Measurements from ENCODE around the gene CCL23. TPM values are rescaled to one million over a fixed set of nuclear protein-coding genes. Genes with fewer than 3 reads are reported as not detected.

CCL23 gene
- total and polyA plus RNA-seq, 4 donors = 1.9 to 24.4 (median 6.3) TPM

DNA sequence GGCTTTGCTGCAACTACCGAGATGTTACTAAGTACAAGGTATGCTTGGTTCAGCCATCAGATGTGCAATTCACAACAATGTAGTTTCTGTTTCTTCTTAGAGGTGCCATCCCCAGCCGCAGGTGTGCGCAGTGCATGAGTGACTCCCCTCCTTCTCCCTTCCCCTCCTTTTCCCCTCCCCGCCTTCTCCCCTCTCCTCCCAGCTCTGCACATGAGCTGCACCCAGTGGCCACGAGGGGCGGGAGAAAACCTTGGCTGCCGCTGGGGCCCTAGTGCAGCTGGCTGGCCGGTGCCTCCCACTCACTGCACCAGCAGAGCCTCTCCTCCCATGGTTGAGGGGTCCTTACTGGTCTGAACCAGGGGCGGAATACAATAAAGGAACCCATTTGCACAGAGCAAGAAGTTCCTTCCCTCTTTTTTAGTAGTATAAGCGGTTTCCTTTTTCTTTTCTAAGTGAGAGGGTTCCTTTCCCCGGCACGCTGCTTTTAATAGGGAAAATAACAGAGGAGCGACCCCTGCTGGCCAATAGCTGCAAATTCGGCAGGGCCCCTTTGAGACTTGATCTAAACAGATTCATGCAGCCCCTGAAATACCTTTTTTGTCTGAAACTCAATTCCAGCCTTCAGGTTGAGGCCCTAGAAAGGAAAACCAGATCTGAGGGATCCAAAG is 8.6 kb downstream of the CCL23 start:
- no peak overlapping the region for H3K4me3 ChIP-seq (ENCODE audit: low read depth in 1 of 3, low read length in 3 of 3)
- WGBS = 91% methylated on average over 14 of the region's 14 CpGs
- H3K36me3 ChIP-seq (ENCODE audit: control insufficient read depth in 4 of 4, insufficient read depth in 3 of 4, low read depth in 1 of 4, low read length in 3 of 4) = peaks cover 0 to 14% (median 8%) of the 10 kb centered on the region in 4 donors
- TF ChIP-seq, protein P1, sequence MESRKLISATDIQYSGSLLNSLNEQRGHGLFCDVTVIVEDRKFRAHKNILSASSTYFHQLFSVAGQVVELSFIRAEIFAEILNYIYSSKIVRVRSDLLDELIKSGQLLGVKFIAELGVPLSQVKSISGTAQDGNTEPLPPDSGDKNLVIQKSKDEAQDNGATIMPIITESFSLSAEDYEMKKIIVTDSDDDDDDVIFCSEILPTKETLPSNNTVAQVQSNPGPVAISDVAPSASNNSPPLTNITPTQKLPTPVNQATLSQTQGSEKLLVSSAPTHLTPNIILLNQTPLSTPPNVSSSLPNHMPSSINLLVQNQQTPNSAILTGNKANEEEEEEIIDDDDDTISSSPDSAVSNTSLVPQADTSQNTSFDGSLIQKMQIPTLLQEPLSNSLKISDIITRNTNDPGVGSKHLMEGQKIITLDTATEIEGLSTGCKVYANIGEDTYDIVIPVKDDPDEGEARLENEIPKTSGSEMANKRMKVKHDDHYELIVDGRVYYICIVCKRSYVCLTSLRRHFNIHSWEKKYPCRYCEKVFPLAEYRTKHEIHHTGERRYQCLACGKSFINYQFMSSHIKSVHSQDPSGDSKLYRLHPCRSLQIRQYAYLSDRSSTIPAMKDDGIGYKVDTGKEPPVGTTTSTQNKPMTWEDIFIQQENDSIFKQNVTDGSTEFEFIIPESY (IDR thresholded peaks at IDR 0.05) = no peak
- TF ChIP-seq HNF4G (IDR thresholded peaks at IDR 0.05) = no peak
- TF ChIP-seq RXRA (IDR thresholded peaks at IDR 0.05) = no peak
- no peak for TF ChIP-seq FOXA2 (IDR thresholded peaks at IDR 0.05)
- no peak for TF ChIP-seq SP1 (IDR thresholded peaks at IDR 0.05)
- TF ChIP-seq EGR1 (IDR thresholded peaks at IDR 0.05; ENCODE audit: low read depth in 2 of 2) = no peak
- no peak for TF ChIP-seq JUND (IDR thresholded peaks at IDR 0.05)
- TF ChIP-seq RAD21 (IDR thresholded peaks at IDR 0.05) = peak; percentile 59 to 72
- TF ChIP-seq TAF1 (conservative IDR thresholded peaks at IDR 0.05) = no peak
- TF ChIP-seq, protein P2, sequence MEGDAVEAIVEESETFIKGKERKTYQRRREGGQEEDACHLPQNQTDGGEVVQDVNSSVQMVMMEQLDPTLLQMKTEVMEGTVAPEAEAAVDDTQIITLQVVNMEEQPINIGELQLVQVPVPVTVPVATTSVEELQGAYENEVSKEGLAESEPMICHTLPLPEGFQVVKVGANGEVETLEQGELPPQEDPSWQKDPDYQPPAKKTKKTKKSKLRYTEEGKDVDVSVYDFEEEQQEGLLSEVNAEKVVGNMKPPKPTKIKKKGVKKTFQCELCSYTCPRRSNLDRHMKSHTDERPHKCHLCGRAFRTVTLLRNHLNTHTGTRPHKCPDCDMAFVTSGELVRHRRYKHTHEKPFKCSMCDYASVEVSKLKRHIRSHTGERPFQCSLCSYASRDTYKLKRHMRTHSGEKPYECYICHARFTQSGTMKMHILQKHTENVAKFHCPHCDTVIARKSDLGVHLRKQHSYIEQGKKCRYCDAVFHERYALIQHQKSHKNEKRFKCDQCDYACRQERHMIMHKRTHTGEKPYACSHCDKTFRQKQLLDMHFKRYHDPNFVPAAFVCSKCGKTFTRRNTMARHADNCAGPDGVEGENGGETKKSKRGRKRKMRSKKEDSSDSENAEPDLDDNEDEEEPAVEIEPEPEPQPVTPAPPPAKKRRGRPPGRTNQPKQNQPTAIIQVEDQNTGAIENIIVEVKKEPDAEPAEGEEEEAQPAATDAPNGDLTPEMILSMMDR (IDR thresholded peaks at IDR 0.05; ENCODE audit: low read depth, low read length, missing input control) = peak; percentile 46
- no peak overlapping the region for H3K9ac ChIP-seq (ENCODE audit: low read depth in 1 of 2, low read length in 2 of 2)
- H3K9me3 ChIP-seq (ENCODE audit: control insufficient read depth in 4 of 4, low read length in 3 of 4) = peaks cover 0 to 4% (median 0%) of the 10 kb centered on the region in 4 donors
- H3K4me1 ChIP-seq (ENCODE audit: control insufficient read depth in 4 of 4, insufficient read depth in 4 of 4, low read length in 3 of 4) = peaks cover 6 to 19% (median 12%) of the 10 kb centered on the region in 4 donors
- peak; percentile 33 for DNase-seq (ENCODE audit: low spot score)
- no peak overlapping the region for H3K27ac ChIP-seq (ENCODE audit: low read depth in 1 of 2, low read length in 2 of 2)
- no peaks in the 10 kb centered on the region for H3K27me3 ChIP-seq (ENCODE audit: control insufficient read depth in 4 of 4, insufficient read depth in 4 of 4, low read length in 3 of 4)

DNA sequence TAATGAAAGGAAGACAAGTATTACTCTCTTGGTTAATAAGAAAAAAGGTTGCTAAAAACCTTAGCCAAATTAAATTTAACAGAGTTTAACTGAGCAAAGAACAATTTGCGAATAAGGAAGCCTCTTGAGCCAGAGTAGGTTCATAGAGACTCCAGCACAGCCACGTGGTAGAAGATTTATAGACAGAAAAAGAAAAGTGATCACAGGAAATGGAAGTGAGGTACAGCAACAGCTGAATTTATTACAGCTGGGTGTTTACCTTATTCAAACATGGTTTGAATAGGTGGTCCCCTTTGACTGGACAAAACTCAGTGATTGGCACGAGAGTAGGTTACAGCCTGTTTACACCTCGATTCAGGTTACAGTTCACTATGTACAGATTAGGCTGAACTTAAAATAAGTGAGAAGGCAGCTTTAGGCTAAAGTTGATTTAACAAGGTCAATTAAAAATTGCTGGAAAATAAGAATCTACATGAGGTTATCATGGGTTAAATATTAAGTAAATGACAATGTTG is 13.1 kb downstream of the CCL23 start:
- no peaks in the 10 kb centered on the region for H3K27me3 ChIP-seq (ENCODE audit: control insufficient read depth in 4 of 4, insufficient read depth in 4 of 4, low read length in 3 of 4)
- H3K4me1 ChIP-seq (ENCODE audit: control insufficient read depth in 4 of 4, insufficient read depth in 4 of 4, low read length in 3 of 4) = peaks cover 7 to 50% (median 34%) of the 10 kb centered on the region in 4 donors
- H3K27ac ChIP-seq (ENCODE audit: low read depth in 1 of 2, low read length in 2 of 2) = peak overlapping the region; percentile 20 to 49
- TF ChIP-seq RXRA (IDR thresholded peaks at IDR 0.05) = peak in 1 of 2 donors; percentile 26
- TF ChIP-seq, protein P3, sequence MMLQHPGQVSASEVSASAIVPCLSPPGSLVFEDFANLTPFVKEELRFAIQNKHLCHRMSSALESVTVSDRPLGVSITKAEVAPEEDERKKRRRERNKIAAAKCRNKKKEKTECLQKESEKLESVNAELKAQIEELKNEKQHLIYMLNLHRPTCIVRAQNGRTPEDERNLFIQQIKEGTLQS (IDR thresholded peaks at IDR 0.05) = no peak
- TF ChIP-seq EGR1 (IDR thresholded peaks at IDR 0.05; ENCODE audit: low read depth in 2 of 2) = no peak
- TF ChIP-seq JUND (IDR thresholded peaks at IDR 0.05) = no peak
- no peak for TF ChIP-seq TAF1 (conservative IDR thresholded peaks at IDR 0.05)
- TF ChIP-seq RAD21 (IDR thresholded peaks at IDR 0.05) = peak in 1 of 2 donors; percentile 44
- peak; percentile 35 for TF ChIP-seq FOXA2 (IDR thresholded peaks at IDR 0.05)
- TF ChIP-seq, protein P4, sequence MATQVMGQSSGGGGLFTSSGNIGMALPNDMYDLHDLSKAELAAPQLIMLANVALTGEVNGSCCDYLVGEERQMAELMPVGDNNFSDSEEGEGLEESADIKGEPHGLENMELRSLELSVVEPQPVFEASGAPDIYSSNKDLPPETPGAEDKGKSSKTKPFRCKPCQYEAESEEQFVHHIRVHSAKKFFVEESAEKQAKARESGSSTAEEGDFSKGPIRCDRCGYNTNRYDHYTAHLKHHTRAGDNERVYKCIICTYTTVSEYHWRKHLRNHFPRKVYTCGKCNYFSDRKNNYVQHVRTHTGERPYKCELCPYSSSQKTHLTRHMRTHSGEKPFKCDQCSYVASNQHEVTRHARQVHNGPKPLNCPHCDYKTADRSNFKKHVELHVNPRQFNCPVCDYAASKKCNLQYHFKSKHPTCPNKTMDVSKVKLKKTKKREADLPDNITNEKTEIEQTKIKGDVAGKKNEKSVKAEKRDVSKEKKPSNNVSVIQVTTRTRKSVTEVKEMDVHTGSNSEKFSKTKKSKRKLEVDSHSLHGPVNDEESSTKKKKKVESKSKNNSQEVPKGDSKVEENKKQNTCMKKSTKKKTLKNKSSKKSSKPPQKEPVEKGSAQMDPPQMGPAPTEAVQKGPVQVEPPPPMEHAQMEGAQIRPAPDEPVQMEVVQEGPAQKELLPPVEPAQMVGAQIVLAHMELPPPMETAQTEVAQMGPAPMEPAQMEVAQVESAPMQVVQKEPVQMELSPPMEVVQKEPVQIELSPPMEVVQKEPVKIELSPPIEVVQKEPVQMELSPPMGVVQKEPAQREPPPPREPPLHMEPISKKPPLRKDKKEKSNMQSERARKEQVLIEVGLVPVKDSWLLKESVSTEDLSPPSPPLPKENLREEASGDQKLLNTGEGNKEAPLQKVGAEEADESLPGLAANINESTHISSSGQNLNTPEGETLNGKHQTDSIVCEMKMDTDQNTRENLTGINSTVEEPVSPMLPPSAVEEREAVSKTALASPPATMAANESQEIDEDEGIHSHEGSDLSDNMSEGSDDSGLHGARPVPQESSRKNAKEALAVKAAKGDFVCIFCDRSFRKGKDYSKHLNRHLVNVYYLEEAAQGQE (IDR thresholded peaks at IDR 0.05) = no peak
- peak in 1 of 2 donors; percentile 10 for TF ChIP-seq HNF4A (conservative IDR thresholded peaks at IDR 0.05)
- no peak for TF ChIP-seq GABPA (IDR thresholded peaks at IDR 0.05 in 1 of 2, conservative IDR thresholded peaks at IDR 0.05 in 1 of 2)
- no peak for TF ChIP-seq YY1 (IDR thresholded peaks at IDR 0.05)
- H3K9ac ChIP-seq (ENCODE audit: low read depth in 1 of 2, low read length in 2 of 2) = no peak overlapping the region
- 16% methylated on average over 4 of the region's 4 CpGs for WGBS
- H3K9me3 ChIP-seq (ENCODE audit: control insufficient read depth in 4 of 4, low read length in 3 of 4) = peaks cover 0 to 4% (median 0%) of the 10 kb centered on the region in 4 donors
- no peaks in the 10 kb centered on the region for H3K36me3 ChIP-seq (ENCODE audit: control insufficient read depth in 4 of 4, insufficient read depth in 3 of 4, low read depth in 1 of 4, low read length in 3 of 4)
- peak; percentile 28 for DNase-seq (ENCODE audit: low spot score)
- H3K4me3 ChIP-seq (ENCODE audit: low read depth in 1 of 3, low read length in 3 of 3) = no peak overlapping the region
